CD4-positive, alpha-beta T cell treated with Interleukin-6 for 4 hours (primary cell): Measurements from ENCODE around the gene CTDSPL.

Experiments used
- DNase-seq: peaks from one replicate; pipeline ENCODE4 v3.0.0-alpha.2; 2020; ENCODE audit warnings: mixed read lengths

CTDSPL gene

DNA sequence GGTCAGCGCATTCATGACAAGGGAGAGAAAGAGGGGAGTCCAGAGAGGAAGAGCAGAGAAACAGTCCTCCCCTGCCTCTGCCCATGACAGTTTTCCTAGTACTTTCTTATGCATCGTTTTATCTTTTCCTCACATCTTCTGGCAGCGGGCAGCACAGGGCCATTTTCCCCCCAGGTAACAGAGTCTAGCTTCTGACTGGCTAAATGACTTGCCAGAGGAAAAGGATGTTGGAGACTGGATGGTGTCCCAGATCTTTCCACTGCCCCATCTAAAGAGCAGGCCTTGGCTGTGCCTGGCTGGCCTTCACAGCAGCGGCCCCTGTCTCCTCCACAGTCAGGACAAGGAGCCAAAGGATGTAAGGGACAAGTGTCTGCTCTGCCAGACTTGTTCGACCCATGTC lies 59.3 kb downstream of the CTDSPL start:
- DNase-seq = no peak

DNA sequence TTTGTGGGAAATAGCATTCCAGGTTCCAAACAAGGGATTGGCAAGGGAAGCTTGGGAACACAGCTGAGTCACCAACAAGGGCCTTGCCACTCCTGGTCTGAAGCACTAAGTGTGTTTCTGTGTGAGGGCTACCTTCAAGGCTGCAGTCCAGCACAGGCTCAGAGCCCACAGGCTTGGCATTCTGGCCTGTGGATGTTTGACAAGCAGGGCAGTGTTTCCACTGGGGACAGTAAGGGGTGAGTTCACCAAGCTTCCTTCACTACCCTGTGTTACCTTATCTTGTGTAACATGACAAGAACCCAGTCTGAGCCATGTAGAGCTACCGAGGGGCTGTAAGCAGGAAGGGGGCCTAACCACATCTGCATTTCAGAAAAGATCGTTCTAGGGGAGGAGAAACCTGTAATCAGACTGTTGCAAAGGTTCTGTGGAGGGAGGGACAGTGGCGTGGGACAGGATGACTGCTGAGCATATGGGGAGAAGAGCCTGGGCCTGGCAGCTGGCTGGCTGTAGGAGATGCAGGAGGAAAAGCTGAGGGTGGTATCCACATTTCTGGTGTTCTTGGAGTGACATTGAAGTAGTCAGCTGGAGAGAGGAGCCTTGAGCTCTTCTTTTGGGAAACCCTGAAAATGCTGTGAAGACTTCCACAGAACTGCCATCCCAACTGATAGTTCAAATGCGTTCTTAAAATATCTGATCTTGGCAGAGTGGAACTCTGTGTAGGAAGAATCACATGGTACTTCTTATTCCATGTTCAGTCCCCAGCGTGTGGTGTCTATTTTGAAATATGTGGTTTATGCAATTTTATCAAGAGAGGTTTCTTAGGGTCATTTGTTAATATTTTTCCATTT lies 61.3 kb downstream of the CTDSPL start:
- no peak for DNase-seq

DNA sequence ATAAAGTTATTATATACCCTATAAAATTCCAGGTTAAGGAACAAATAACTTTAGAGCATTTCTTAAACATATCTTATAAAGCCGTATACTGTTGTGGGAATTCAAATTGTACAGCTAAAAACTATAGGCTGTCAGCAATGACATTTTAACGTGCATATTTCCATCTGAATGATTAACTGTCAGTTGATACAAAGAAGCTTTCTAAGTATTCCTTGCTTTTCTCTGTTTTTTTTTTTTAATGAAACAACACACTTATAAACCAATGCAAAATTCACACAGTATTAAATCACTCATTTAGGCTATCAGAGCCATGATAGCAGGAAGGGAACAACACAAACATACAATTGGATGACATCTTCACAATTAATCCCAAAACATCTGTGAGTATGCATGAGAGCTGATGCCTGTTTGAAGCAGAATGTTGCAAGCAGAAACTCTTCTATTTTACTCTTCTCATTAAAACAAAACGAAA lies 61.9 kb downstream of the CTDSPL start:
- no peak for DNase-seq

DNA sequence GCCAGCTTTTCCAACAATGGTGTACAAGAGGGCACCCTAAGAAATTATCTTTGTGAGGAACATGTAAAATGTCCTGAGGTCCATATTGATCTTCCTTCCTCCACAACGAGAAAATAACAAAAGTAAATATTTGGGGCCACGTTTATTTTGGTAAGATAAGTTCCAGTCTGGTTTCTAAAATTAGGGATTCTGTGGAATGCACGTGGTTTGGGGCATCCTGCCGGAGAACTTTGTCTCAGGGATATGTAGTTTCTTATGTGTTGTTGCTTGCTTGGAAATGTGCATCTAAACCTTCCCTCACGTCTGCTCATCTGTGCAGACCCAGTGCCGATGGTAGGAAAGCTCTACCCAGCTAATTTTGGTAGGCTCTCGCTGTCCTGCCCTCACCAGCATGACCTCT lies 62.8 kb downstream of the CTDSPL start:
- no peak for DNase-seq

DNA sequence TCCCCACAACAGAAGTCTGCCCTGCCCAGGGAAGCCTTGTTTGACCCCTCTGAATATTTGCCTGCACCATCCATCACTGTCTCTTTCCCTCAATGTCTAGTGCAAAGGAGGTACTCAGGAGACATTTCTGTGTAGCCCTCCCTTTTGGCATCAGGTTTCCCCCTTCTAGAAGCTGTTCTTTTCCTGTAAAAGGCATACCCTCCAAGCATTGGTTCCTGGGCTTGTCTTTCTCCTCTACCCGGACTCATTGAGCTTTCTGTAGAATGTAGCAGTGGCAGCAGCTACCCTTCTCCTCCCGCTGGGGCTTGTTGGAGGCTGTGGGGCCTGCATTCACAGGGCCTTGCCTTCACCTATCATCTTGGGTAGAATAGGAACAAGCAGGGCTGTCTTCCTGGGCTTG lies 63.5 kb downstream of the CTDSPL start:
- no peak for DNase-seq

GRCh38 chr3:37926611-37927010 lies 64.9 kb downstream of the CTDSPL start:
- DNase-seq = no peak

GRCh38 chr3:37930495-37930894 lies 68.8 kb downstream of the CTDSPL start:
- no peak for DNase-seq

GRCh38 chr3:37932505-37932904 lies 70.8 kb downstream of the CTDSPL start:
- no peak for DNase-seq

DNA sequence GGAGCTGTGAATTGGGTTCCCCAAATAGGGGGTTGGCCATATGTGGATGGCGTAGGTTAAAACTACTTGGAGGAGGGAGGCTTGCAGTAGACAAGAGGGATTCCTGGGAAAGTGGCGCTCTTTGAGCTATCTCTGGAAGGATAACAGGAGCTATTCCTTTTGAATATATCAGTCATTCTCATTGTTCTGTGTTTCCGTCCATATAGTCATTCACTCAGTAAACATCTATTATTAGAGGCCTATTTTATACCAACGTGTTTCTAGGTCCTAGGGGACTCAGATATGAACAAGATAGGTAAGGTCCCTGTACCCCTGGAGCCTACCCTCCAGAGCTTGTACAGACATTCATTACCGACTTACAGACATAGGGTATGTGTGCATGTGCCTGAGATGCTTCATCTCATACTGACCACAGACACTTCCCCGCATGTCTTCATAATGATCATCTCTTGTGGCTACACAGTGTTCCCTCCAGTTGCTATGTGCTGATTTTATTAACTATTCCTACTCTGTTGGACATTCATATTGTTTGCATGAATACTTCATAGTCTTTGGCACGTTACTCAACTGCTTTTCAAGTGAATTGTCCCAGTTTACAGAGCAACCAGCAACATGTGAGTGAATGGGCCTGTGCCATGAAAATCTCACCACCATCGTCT lies 73.1 kb downstream of the CTDSPL start:
- no peak for DNase-seq

DNA sequence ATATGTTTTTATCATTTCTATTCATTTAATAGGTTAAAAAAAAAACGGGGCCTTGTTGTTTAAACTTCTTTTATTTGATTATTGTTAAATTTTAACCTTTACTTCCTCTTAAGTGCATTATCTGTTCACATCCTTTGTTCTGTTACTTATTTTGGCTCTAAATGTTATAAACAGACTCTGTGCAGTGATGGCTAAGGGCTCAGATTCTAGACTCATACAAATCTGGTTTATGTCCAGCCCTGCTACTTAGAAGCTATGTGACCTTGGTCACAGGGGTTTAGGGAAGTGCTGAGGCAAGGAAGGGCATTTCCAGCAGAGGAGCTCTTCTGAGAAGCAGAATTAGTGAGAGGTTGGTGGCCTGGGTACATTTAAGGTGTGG lies 73.6 kb downstream of the CTDSPL start:
- DNase-seq = no peak

GRCh38 chr3:37935756-37936666 lies 74.3 kb downstream of the CTDSPL start:
- no peak for DNase-seq

DNA sequence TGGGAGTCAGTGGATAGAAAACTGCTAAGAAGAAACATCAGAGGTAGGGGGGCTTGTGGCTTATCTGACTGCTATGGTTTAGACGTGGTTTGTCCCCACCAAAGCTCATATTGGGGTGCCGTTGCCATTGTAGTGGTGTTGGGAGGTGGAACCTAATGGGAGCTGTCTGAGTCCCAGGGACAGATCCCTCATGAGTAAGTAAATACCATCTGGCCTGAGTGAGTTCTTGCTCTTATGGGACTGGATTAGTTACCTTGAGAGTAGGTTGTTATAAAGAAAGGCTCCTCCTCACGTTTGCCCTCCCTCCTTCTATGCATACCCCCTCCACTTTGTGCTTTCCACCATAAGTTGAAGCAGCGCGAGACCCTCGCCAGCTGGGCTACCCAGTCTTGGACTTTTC lies 75.5 kb downstream of the CTDSPL start:
- no peak for DNase-seq

GRCh38 chr3:37938011-37938410 lies 76.3 kb downstream of the CTDSPL start:
- no peak for DNase-seq

GRCh38 chr3:37940242-37940908 lies 78.7 kb downstream of the CTDSPL start:
- DNase-seq = no peak

DNA sequence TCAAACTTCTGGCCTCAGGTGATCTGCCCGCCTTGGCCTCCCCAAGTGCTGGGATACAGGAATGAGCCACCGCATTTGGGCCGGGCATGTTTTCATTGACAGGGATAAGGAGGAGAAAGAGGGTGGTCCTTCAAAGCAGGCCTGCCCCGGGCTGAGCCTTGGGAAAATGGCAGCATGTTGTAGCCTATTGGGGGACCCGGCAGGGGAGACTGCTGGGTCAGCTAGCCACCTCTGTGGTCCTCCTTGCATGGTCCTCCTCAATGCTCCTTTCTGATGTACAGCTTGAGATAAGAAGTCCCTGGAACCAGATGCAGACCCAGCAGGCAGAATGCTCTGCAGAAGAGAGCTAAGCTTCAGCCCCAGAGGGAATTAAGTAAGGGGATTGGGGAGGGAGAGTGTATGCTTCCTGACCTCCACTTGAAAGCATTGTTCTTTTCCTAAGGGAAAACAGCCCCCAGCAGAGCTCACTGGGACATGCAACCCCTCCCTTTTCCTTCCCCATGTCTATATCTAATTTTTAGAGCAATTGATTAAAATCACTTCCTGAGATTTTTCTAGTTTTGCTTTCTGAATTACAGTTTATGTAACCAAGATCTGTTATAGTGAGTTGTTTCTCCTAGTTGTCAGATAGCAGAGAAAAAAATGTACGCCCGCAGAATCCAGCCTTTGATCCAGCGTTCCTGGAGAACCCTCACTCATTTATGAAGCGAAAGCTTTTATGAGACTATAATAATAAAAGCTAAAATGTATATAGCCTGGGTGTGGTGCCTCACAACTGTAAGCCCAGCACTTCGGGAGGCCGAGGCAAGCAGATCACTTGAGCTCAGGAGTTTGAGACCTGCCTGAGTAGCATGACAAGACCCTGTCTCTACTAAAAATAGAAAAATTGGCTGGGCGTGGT lies 80.2 kb downstream of the CTDSPL start:
- DNase-seq = no peak

- DNase-seq = no peak
These were observed 81.0 kb downstream of the CTDSPL start for GRCh38 chr3:37942646-37943045.

DNA sequence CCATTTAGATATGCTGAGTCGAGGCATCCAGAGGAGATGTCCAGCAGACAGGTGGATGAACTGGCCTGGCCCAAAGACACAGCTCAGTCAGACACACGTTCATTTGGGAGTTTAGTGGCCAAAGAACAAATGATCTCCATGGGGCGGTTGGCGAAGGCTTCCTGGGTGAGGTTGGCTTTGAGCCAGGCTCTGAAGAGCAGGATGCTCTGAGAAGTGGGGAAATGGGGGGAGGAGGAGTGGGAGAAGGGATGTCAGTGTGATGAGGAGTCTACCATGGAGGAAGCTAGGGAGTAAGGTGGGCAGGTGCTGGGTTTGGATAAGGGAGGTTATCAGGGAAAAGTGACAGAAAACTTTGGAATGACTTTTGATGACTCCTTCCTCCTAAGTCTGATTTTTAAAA lies 81.4 kb downstream of the CTDSPL start:
- DNase-seq = no peak

- DNase-seq = no peak
These were observed 82.1 kb downstream of the CTDSPL start for GRCh38 chr3:37943631-37944314.

- DNase-seq = no peak
These were observed 82.7 kb downstream of the CTDSPL start for GRCh38 chr3:37944391-37944842.

DNA sequence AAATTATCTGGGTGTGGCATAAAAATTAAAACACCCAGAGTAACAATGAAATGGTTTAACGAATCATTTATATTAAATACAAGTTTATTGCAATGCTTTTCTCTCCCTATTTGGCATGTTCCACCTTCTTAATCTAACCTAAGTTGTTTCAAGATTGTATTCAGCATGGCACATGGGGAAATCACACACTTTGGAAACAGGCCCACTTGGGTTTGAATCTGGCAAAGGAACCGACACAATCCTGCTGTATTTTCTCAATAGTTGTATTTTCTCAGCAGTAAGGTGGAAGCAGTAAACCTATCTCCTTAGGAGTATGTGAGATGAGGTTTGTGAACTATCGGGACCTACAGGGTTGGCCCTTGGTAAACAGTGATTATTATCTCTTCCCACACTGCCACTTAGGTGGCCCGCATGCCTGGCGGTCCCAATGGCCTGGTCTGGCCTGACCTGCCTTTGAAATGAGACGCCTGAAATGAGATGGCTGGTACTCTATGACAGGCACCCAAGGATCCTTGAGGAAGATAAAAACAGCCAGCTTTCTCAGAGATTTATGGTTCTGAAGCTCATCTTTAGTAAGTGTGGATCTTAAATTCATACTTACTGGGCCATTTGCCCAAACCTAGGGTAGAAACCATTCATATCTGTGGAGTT lies 83.6 kb downstream of the CTDSPL start:
- DNase-seq = no peak
